ENCODE results near the gene NSD1.

Gene NSD1

GRCh38 chr5:177154003-177154643 is 20.6 kb downstream of the NSD1 start:
- DNase-seq (ENCODE audit: low read depth, low spot score) = peak; percentile 28
- ChIA-PET CTCF (interaction anchor here (1.2 to 1.6 kb wide), 3 partner anchors 15 to 155 kb away, joined by 3 to 5 read pairs (median 5); no protein-coding TSS in a partner anchor), POLR2A (interaction anchor here (1.5 kb wide), 1 partner anchor 40 kb away, joined by 5 read pairs; no protein-coding TSS in a partner anchor)
- no peak overlapping the region for H3K4me3 ChIP-seq (ENCODE audit: low read depth, low read length)
- TF ChIP-seq CTCF (IDR thresholded peaks at IDR 0.05; ENCODE audit: insufficient read depth, low read length, missing control alignments) = no peak

GRCh38 chr5:177162379-177162778 is 28.8 kb downstream of the NSD1 start:
- TF ChIP-seq CTCF (IDR thresholded peaks at IDR 0.05; ENCODE audit: insufficient read depth, low read length, missing control alignments) = no peak
- no peak for DNase-seq (ENCODE audit: low read depth, low spot score)
- H3K4me3 ChIP-seq (ENCODE audit: low read depth, low read length) = no peak overlapping the region
- ChIA-PET POLR2A (no interaction called here), CTCF (interaction anchor here (1.3 kb wide), 1 partner anchor 50 kb away, joined by 3 read pairs; no protein-coding TSS in a partner anchor)

GRCh38 chr5:177163500-177163899 is 29.9 kb downstream of the NSD1 start:
- no peak for TF ChIP-seq CTCF (IDR thresholded peaks at IDR 0.05; ENCODE audit: insufficient read depth, low read length, missing control alignments)
- ChIA-PET POLR2A (no interaction called here), CTCF (interaction anchor here (1.3 kb wide), 1 partner anchor 51 kb away, joined by 3 read pairs; no protein-coding TSS in a partner anchor)
- H3K4me3 ChIP-seq (ENCODE audit: low read depth, low read length) = no peak overlapping the region
- DNase-seq (ENCODE audit: low read depth, low spot score) = no peak

GRCh38 chr5:177169271-177169670 is 35.7 kb downstream of the NSD1 start:
- ChIA-PET POLR2A (no interaction called here), CTCF (interaction anchor here (0.9 kb wide), 1 partner anchor 14 kb away, joined by 3 read pairs; no protein-coding TSS in a partner anchor)
- DNase-seq (ENCODE audit: low read depth, low spot score) = no peak
- no peak for TF ChIP-seq CTCF (IDR thresholded peaks at IDR 0.05; ENCODE audit: insufficient read depth, low read length, missing control alignments)
- no peak overlapping the region for H3K4me3 ChIP-seq (ENCODE audit: low read depth, low read length)

GRCh38 chr5:177171961-177172360 is 38.4 kb downstream of the NSD1 start:
- ChIA-PET POLR2A (no interaction called here), CTCF (no interaction called here)
- H3K4me3 ChIP-seq (ENCODE audit: low read depth, low read length) = no peak overlapping the region
- DNase-seq (ENCODE audit: low read depth, low spot score) = no peak
- TF ChIP-seq CTCF (IDR thresholded peaks at IDR 0.05; ENCODE audit: insufficient read depth, low read length, missing control alignments) = no peak

GRCh38 chr5:177175336-177175735 is 41.8 kb downstream of the NSD1 start:
- ChIA-PET POLR2A (no interaction called here), CTCF (no interaction called here)
- no peak overlapping the region for H3K4me3 ChIP-seq (ENCODE audit: low read depth, low read length)
- DNase-seq (ENCODE audit: low read depth, low spot score) = no peak
- no peak for TF ChIP-seq CTCF (IDR thresholded peaks at IDR 0.05; ENCODE audit: insufficient read depth, low read length, missing control alignments)
